GM23338 (cell line): ENCODE data around the gene ABCA13. TPM values are rescaled to one million over a fixed set of nuclear protein-coding genes. Genes with fewer than 3 reads are reported as not detected.

Experiments used
- ATAC-seq: fragments of 200-7000 bp; cut with Tn5 transposase; 3 replicates; pipeline ENCODE4 v1.9.1; 2020
- DNase-seq: peaks from one replicate; pipeline ENCODE4 v3.0.0-alpha.2; 2015; ENCODE audit warnings: low spot score
- H2AFZ ChIP-seq: fragments of 200-600 bp; sonication (generic); 2 replicates; pipeline ENCODE4 v1.8.0; 2016; ENCODE audit warnings: antibody characterized with exemption, mild to moderate bottlenecking, moderate library complexity
- H3F3A ChIP-seq: fragments of 200-600 bp; sonication (generic); replicated peaks from 2 replicates; pipeline ENCODE4 v1.8.0; 2017; ENCODE audit warnings: antibody characterized with exemption, mixed run types, low read depth
- H3K27ac ChIP-seq: fragments of 200-600 bp; sonication (generic); 2 replicates; pipeline ENCODE4 v1.6.1; 2016; ENCODE audit warnings: low read depth
- H3K27me3 ChIP-seq: fragments of 200-600 bp; sonication (generic); 2 replicates; pipeline ENCODE4 v1.8.0; 2016; ENCODE audit warnings: mild to moderate bottlenecking, mixed run types, moderate library complexity; ENCODE audit not compliant: insufficient read depth
- H3K36me3 ChIP-seq: fragments of 200-600 bp; sonication (generic); 2 replicates; pipeline ENCODE4 v1.8.0; 2016; ENCODE audit warnings: mild to moderate bottlenecking; ENCODE audit not compliant: insufficient read depth
- H3K4me1 ChIP-seq: fragments of 200-600 bp; sonication (generic); 2 replicates; pipeline ENCODE4 v1.8.0; 2016; ENCODE audit warnings: mild to moderate bottlenecking, moderate library complexity; ENCODE audit not compliant: insufficient read depth
- H3K4me2 ChIP-seq: fragments of 200-600 bp; sonication (generic); 2 replicates; pipeline ENCODE4 v1.7.1; 2017; ENCODE audit warnings: mixed run types
- H3K4me3 ChIP-seq: fragments of 200-600 bp; sonication (generic); 2 replicates; pipeline ENCODE4 v1.6.1; 2016; ENCODE audit warnings: mixed run types
- H3K79me2 ChIP-seq: fragments of 200-600 bp; sonication (generic); replicated peaks from 2 replicates; pipeline ENCODE4 v1.8.0; 2017; ENCODE audit warnings: mild to moderate bottlenecking; ENCODE audit not compliant: insufficient read depth
- H3K9me2 ChIP-seq: fragments of 200-600 bp; sonication (generic); 2 replicates; pipeline ENCODE4 v1.8.0; 2017; ENCODE audit not compliant: insufficient read depth
- H4K20me1 ChIP-seq: fragments of 200-600 bp; sonication (generic); replicated peaks from 2 replicates; pipeline ENCODE4 v1.8.0; 2017; ENCODE audit warnings: mild to moderate bottlenecking; ENCODE audit not compliant: insufficient read depth
- H3K27ac Mint-ChIP-seq: 2 replicates; pipeline ENCODE4 v1.8.0; 2020; ENCODE audit warnings: inconsistent platforms, mild to moderate bottlenecking, moderate library complexity, mixed read lengths
- H3K27me3 Mint-ChIP-seq: 3 replicates; pipeline ENCODE4 v1.8.0; 2022; ENCODE audit warnings: low read depth, mild to moderate bottlenecking, moderate library complexity, mixed read lengths, inconsistent platforms; ENCODE audit not compliant: insufficient read depth, poor library complexity
- H3K36me3 Mint-ChIP-seq: 3 replicates; pipeline ENCODE4 v1.8.0; 2021; ENCODE audit warnings: low read depth, mild to moderate bottlenecking, inconsistent platforms, moderate library complexity, mixed read lengths
- H3K4me1 Mint-ChIP-seq: 3 replicates; pipeline ENCODE4 v1.8.0; 2020; ENCODE audit warnings: mild to moderate bottlenecking, inconsistent platforms, mixed read lengths
- H3K4me3 Mint-ChIP-seq: 3 replicates; pipeline ENCODE4 v1.8.0; 2021; ENCODE audit warnings: moderate library complexity, mild to moderate bottlenecking, inconsistent platforms, mixed read lengths
- H3K9me3 Mint-ChIP-seq: 3 replicates; pipeline ENCODE4 v1.8.0; 2020; ENCODE audit warnings: moderate library complexity, mild to moderate bottlenecking, inconsistent platforms, mixed read lengths
- CREB1 ChIP-seq: fragments of 250-450 bp; sonication (Bioruptor Pico); IDR thresholded peaks from 2 replicates; pipeline ENCODE4 v1.5.0; 2020; ENCODE audit warnings: low read depth, mild to moderate bottlenecking, moderate library complexity
- CTCF ChIP-seq, 2 experiments: fragments of 200-600 bp in 1 of 2; sonication (generic) in 1 of 2; conservative IDR thresholded peaks; 2 replicates each; pipeline versions ENCODE4 v1.5.1 to v1.6.1; 2016 to 2017; ENCODE audit warnings: antibody characterized with exemption in 2 of 2, low read depth in 2 of 2, mild to moderate bottlenecking in 2 of 2, moderate library complexity in 1 of 2
- ETS1 ChIP-seq: IDR thresholded peaks from 2 replicates; pipeline ENCODE4 v1.6.1; 2016; ENCODE audit warnings: antibody characterized with exemption
- EZH2 ChIP-seq: fragments of 200-600 bp; sonication (generic); IDR thresholded peaks from one replicate; pipeline ENCODE4 v1.8.0; 2017; ENCODE audit warnings: antibody characterized with exemption, mild to moderate bottlenecking, low read depth; ENCODE audit not compliant: unreplicated experiment
- EZH2phosphoT487 ChIP-seq: fragments of 200-600 bp; sonication (generic); IDR thresholded peaks from one replicate; pipeline ENCODE4 v1.8.1; 2018; ENCODE audit warnings: antibody characterized with exemption; ENCODE audit not compliant: unreplicated experiment
- JUNB ChIP-seq: IDR thresholded peaks from one replicate; pipeline ENCODE4 v1.6.1; 2016; ENCODE audit warnings: antibody characterized with exemption; ENCODE audit not compliant: unreplicated experiment
- NANOG ChIP-seq: IDR thresholded peaks from 2 replicates; pipeline ENCODE4 v1.6.1; 2016; ENCODE audit warnings: antibody characterized with exemption, borderline replicate concordance
- POLR2AphosphoS5 ChIP-seq: IDR thresholded peaks from 2 replicates; pipeline ENCODE4 v1.6.1; 2016; ENCODE audit warnings: antibody characterized with exemption, low read depth
- REST ChIP-seq: IDR thresholded peaks from one replicate; pipeline ENCODE4 v1.6.1; 2018; ENCODE audit warnings: antibody characterized with exemption; ENCODE audit not compliant: unreplicated experiment
- STAT1 ChIP-seq: IDR thresholded peaks from one replicate; pipeline ENCODE4 v1.6.1; 2016; ENCODE audit warnings: antibody characterized with exemption; ENCODE audit not compliant: unreplicated experiment
- ZNF114 ChIP-seq: fragments of 250-450 bp; sonication (Bioruptor Pico); IDR thresholded peaks from 2 replicates; pipeline ENCODE4 v1.5.0; 2020; ENCODE audit warnings: mild to moderate bottlenecking, moderate library complexity
- ZNF331 ChIP-seq: fragments of 250-450 bp; sonication (Bioruptor Pico); IDR thresholded peaks from 2 replicates; pipeline ENCODE4 v1.5.0; 2020; ENCODE audit warnings: low read depth, mild to moderate bottlenecking, moderate library complexity
- ZNF462 ChIP-seq: fragments of 250-450 bp; sonication (Bioruptor Pico); IDR thresholded peaks from 2 replicates; pipeline ENCODE4 v1.5.0; 2020; ENCODE audit warnings: mild to moderate bottlenecking, moderate library complexity
- polyA plus RNA-seq: library from polyadenylated mRNA; unstranded; fragments of >200 nt; fragmentation: Nextera tagmentation; extraction: Ambion mirVana; gene quantifications from 2 replicates; pipeline ENCODE4 v1.2.1, GENCODE V29; 2016
- total RNA-seq: library from RNA; depleted of rRNA; stranded (reverse); fragments of >200 nt; shearing (Covaris generic); gene quantifications from 2 replicates; pipeline ENCODE4 v1.2.3, GENCODE V29; 2014

The ABCA13 gene
- total and polyA plus RNA-seq, 2 experiments from 2014 or later = 0.21 TPM; not detected in 1

- Mint-ChIP-seq H3K9me3 (no peaks in the 10 kb centered on the region; the same call in 2 of the 3 replicates), H3K36me3 (no peaks in the 10 kb centered on the region), H3K4me3 (no peak overlapping the region), H3K4me1 (no peaks in the 10 kb centered on the region), H3K27ac (no peak overlapping the region), H3K27me3 (peaks cover 4% of the 10 kb centered on the region)
- H3K4me2 ChIP-seq = no peak overlapping the region
- H3K27ac ChIP-seq = no peak overlapping the region
- H4K20me1 ChIP-seq = no peaks in the 10 kb centered on the region
- H3K4me1 ChIP-seq = no peaks in the 10 kb centered on the region
- H3K36me3 ChIP-seq = no peaks in the 10 kb centered on the region
- DNase-seq = no peak
- H2AFZ ChIP-seq = no peak overlapping the region
- H3F3A ChIP-seq = no peaks in the 10 kb centered on the region
- no peak for ATAC-seq
- no peaks in the 10 kb centered on the region for H3K27me3 ChIP-seq
- no peak overlapping the region for H3K4me3 ChIP-seq
- TF ChIP-seq POLR2AphosphoS5 = no peak
- no peak for TF ChIP-seq EZH2phosphoT487
- no peak for TF ChIP-seq REST
- no peak for TF ChIP-seq JUNB
- no peak for TF ChIP-seq CTCF (conservative IDR thresholded peaks at IDR 0.05; ENCODE audit: low read depth in 2 of 2)
- no peak for TF ChIP-seq ZNF331 (CRISPR knock-in tag)
- no peak for TF ChIP-seq STAT1
- no peak for TF ChIP-seq EZH2
- TF ChIP-seq ZNF462 (CRISPR knock-in tag) = no peak
- TF ChIP-seq NANOG = no peak
- no peak for TF ChIP-seq ETS1
- TF ChIP-seq ZNF114 = no peak
- TF ChIP-seq CREB1 = no peak
- no peaks in the 10 kb centered on the region for H3K79me2 ChIP-seq
- peaks cover 6% of the 10 kb centered on the region; the same call in 1 of the 2 replicates for H3K9me2 ChIP-seq
These were observed 226.9 kb downstream of the ABCA13 start for GRCh38 chr7:48398191-48398590.
